Activated T-cell treated with anti-CD3 and anti-CD28 coated beads for 48 hours (primary cell): ENCODE results near the gene IRAK1BP1.
"Not testable (repeated sequence)": the region's sequence is repeated elsewhere in the genome, so short reads cannot be mapped to it uniquely, and the experiment has no call there.

Experiments
- DNase-seq: peaks from one replicate; pipeline ENCODE4 v3.0.0-alpha.2; 2020; ENCODE audit warnings: low read depth

The IRAK1BP1 gene

GRCh38 chr6:78896227-78896626, 28.9 kb downstream of the IRAK1BP1 start:
- DNase-seq: no peak

- no peak for DNase-seq
Measured at GRCh38 chr6:78908621-78909020, 41.3 kb downstream of the IRAK1BP1 start.

- no peak for DNase-seq
Measured at GRCh38 chr6:78909391-78909790, 42.0 kb downstream of the IRAK1BP1 start.

GRCh38 chr6:78910010-78910409, 42.7 kb downstream of the IRAK1BP1 start:
- DNase-seq: no peak

- peak; percentile 22 for DNase-seq
Measured at GRCh38 chr6:78910591-78911171, 43.3 kb downstream of the IRAK1BP1 start.

GRCh38 chr6:78911218-78911940, 44.0 kb downstream of the IRAK1BP1 start:
- DNase-seq: no peak

- no peak for DNase-seq
Measured at GRCh38 chr6:78916411-78916810, 49.1 kb downstream of the IRAK1BP1 start.

GRCh38 chr6:78917788-78918187, 50.4 kb downstream of the IRAK1BP1 start:
- no peak for DNase-seq

- DNase-seq: not testable (repeated sequence)
Measured at GRCh38 chr6:78921168-78921567, 53.8 kb downstream of the IRAK1BP1 start.

GRCh38 chr6:78925317-78925716, 58.0 kb downstream of the IRAK1BP1 start:
- no peak for DNase-seq

- DNase-seq: no peak
Measured at GRCh38 chr6:78935553-78935952, 68.2 kb downstream of the IRAK1BP1 start.

GRCh38 chr6:78936515-78936914, 69.2 kb downstream of the IRAK1BP1 start:
- no peak for DNase-seq

- DNase-seq: no peak
Measured at GRCh38 chr6:78942446-78942845, 75.1 kb downstream of the IRAK1BP1 start.

GRCh38 chr6:78947529-78947928, 80.2 kb downstream of the IRAK1BP1 start:
- no peak for DNase-seq

- DNase-seq: no peak
Measured at GRCh38 chr6:78947962-78948361, 80.6 kb downstream of the IRAK1BP1 start.

GRCh38 chr6:78948785-78949184, 81.4 kb downstream of the IRAK1BP1 start:
- DNase-seq: no peak

- no peak for DNase-seq
Measured at GRCh38 chr6:78952362-78952761, 85.0 kb downstream of the IRAK1BP1 start.
